Smooth muscle cell (in vitro differentiated cells): ENCODE data around the gene POLR1G. TPM values are rescaled to one million over a fixed set of nuclear protein-coding genes. Genes with fewer than 3 reads are reported as not detected.
"Not testable (repeated sequence)": the region's sequence is repeated elsewhere in the genome, so short reads cannot be mapped to it uniquely, and the experiment has no call there.

Source experiments
- DNase-seq: peaks from one replicate; lab custom pipeline; 2025; ENCODE audit not compliant: unreplicated experiment; lab: John Stamatoyannopoulos, UW
- H2AFZ ChIP-seq: fragments of 200-600 bp; sonication (generic); 2 replicates; pipeline ENCODE4 v1.6.0; 2016; ENCODE audit warnings: antibody characterized with exemption, low read depth, mild to moderate bottlenecking
- H3F3A ChIP-seq: fragments of 200-600 bp; sonication (generic); 2 replicates; pipeline ENCODE4 v1.6.0; 2017; ENCODE audit warnings: antibody characterized with exemption, low read depth
- H3K27ac ChIP-seq: fragments of 200-600 bp; sonication (generic); 2 replicates; pipeline ENCODE4 v1.5.1; 2016; ENCODE audit warnings: low read depth, mild to moderate bottlenecking
- H3K27me3 ChIP-seq: fragments of 200-600 bp; sonication (generic); 2 replicates; pipeline ENCODE4 v1.6.1; 2016; ENCODE audit warnings: low read depth, mild to moderate bottlenecking
- H3K36me3 ChIP-seq: fragments of 200-600 bp; sonication (generic); 2 replicates; pipeline ENCODE4 v1.5.1; 2016; ENCODE audit warnings: low read depth
- H3K4me1 ChIP-seq: fragments of 200-600 bp; sonication (generic); 2 replicates; pipeline ENCODE4 v1.5.1; 2016; ENCODE audit warnings: low read depth
- H3K4me2 ChIP-seq: fragments of 200-600 bp; sonication (generic); 2 replicates; pipeline ENCODE4 v1.6.0; 2016; ENCODE audit warnings: mild to moderate bottlenecking
- H3K4me3 ChIP-seq: fragments of 200-600 bp; sonication (generic); 2 replicates; pipeline ENCODE4 v1.5.1; 2016; ENCODE audit warnings: mild to moderate bottlenecking
- H3K79me2 ChIP-seq: fragments of 200-600 bp; sonication (generic); 2 replicates; pipeline ENCODE4 v1.6.0; 2016; ENCODE audit warnings: low read depth, mild to moderate bottlenecking
- H3K9ac ChIP-seq: fragments of 200-600 bp; sonication (generic); 2 replicates; pipeline ENCODE4 v1.6.0; 2016; ENCODE audit warnings: low read depth
- H3K9me3 ChIP-seq: fragments of 200-600 bp; sonication (generic); replicated peaks from 2 replicates; pipeline ENCODE4 v1.5.1; 2016; ENCODE audit warnings: low read depth
- H4K20me1 ChIP-seq: fragments of 200-600 bp; sonication (generic); 2 replicates; pipeline ENCODE4 v1.6.0; 2016; ENCODE audit warnings: low read depth
- WGBS: methylation state at CpG from one replicate; pipeline ENCODE4 v1.1.7; 2016; ENCODE audit warnings: low lambda C conversion rate; 5-methylcytosine and 5-hydroxymethylcytosine counted together
- polyA plus RNA-seq: library from polyadenylated mRNA; unstranded; fragments of >200 nt; fragmentation: Nextera tagmentation; extraction: Ambion mirVana; gene quantifications from 2 replicates; pipeline ENCODE4 v1.2.1, GENCODE V29; 2016
- total RNA-seq: library from RNA; depleted of rRNA; stranded (reverse); fragments of >200 nt; gene quantifications from 2 replicates; pipeline ENCODE4 v1.2.3, GENCODE V29; 2014
- TF ChIP-seq, protein P1 (sequence below): fragments of 200-600 bp; sonication (generic); IDR thresholded peaks from 2 replicates; pipeline ENCODE4 v1.5.1; 2017; ENCODE audit warnings: borderline replicate concordance, mild to moderate bottlenecking, antibody characterized with exemption; ENCODE audit not compliant: insufficient read depth, poor library complexity, severe bottlenecking

POLR1G gene
- total and polyA plus RNA-seq, 2 experiments from 2014 or later: 1.6 to 2.7 TPM

DNA sequence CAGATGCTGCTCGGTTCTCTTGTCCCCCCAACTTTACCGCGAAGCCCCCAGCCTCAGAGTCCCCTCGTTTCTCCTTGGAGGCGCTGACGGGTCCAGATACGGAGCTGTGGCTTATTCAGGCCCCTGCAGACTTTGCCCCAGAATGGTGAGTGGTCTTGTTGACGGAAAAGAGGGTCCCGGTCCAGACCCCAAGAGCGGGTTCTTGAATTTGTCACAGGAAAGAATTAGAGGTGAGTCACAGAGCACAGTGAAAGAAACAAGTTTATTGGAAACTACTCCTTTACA is 589 bp downstream of the POLR1G start:
- H3F3A ChIP-seq: peaks cover 4% of the 10 kb centered on the region
- H3K4me3 ChIP-seq: peak overlapping the region; percentile 63
- H4K20me1 ChIP-seq: peaks cover 21% of the 10 kb centered on the region
- H3K79me2 ChIP-seq: no peaks in the 10 kb centered on the region
- H3K4me1 ChIP-seq: peaks cover 16% of the 10 kb centered on the region
- TF ChIP-seq, protein P1, sequence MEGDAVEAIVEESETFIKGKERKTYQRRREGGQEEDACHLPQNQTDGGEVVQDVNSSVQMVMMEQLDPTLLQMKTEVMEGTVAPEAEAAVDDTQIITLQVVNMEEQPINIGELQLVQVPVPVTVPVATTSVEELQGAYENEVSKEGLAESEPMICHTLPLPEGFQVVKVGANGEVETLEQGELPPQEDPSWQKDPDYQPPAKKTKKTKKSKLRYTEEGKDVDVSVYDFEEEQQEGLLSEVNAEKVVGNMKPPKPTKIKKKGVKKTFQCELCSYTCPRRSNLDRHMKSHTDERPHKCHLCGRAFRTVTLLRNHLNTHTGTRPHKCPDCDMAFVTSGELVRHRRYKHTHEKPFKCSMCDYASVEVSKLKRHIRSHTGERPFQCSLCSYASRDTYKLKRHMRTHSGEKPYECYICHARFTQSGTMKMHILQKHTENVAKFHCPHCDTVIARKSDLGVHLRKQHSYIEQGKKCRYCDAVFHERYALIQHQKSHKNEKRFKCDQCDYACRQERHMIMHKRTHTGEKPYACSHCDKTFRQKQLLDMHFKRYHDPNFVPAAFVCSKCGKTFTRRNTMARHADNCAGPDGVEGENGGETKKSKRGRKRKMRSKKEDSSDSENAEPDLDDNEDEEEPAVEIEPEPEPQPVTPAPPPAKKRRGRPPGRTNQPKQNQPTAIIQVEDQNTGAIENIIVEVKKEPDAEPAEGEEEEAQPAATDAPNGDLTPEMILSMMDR: no peak
- H3K9ac ChIP-seq: peak overlapping the region; percentile 98
- H3K27ac ChIP-seq: no peak overlapping the region
- no peaks in the 10 kb centered on the region for H3K27me3 ChIP-seq
- H3K4me2 ChIP-seq: peak overlapping the region; percentile 90
- no peaks in the 10 kb centered on the region for H3K9me3 ChIP-seq
- WGBS: under 1% methylated on average over 10 of the region's 10 CpGs
- H2AFZ ChIP-seq: no peak overlapping the region
- DNase-seq: no peak
- H3K36me3 ChIP-seq: no peaks in the 10 kb centered on the region

- 85% methylated on average over 5 of the region's 5 CpGs for WGBS
- not testable (repeated sequence) for H3F3A ChIP-seq, H2AFZ ChIP-seq, H3K9me3 ChIP-seq, H3K9ac ChIP-seq, DNase-seq, H3K27me3 ChIP-seq, H3K79me2 ChIP-seq, H3K36me3 ChIP-seq, H3K27ac ChIP-seq
- Histone ChIP-seq H3K4me1 (peaks cover 16% of the 10 kb centered on the region), H3K4me3 (peak overlapping the region; percentile 63), H4K20me1 (peaks cover 15% of the 10 kb centered on the region), H3K4me2 (peak overlapping the region; percentile 90)
These were observed 1.1 kb downstream of the POLR1G start for GRCh38 chr19:45407585-45407984.

GRCh38 chr19:45408121-45408520 is 1.7 kb downstream of the POLR1G start:
- Histone ChIP-seq H3K9me3 (no peaks in the 10 kb centered on the region), H3K4me2 (no peak overlapping the region), H3K27ac (no peak overlapping the region), H3K27me3 (no peaks in the 10 kb centered on the region), H3K79me2 (no peaks in the 10 kb centered on the region), H3F3A (peaks cover 4% of the 10 kb centered on the region), H3K9ac (no peak overlapping the region), H3K4me1 (peaks cover 14% of the 10 kb centered on the region), H2AFZ (no peak overlapping the region), H3K36me3 (no peaks in the 10 kb centered on the region), H4K20me1 (peaks cover 10% of the 10 kb centered on the region), H3K4me3 (no peak overlapping the region)
- DNase-seq: no peak
- 98% methylated on average over 8 of the region's 8 CpGs for WGBS
- TF ChIP-seq, protein P1: no peak

- H4K20me1 ChIP-seq: peaks cover 1% of the 10 kb centered on the region
- H3K27ac ChIP-seq: no peak overlapping the region
- H2AFZ ChIP-seq: no peak overlapping the region
- H3K27me3 ChIP-seq: no peaks in the 10 kb centered on the region
- H3K9me3 ChIP-seq: no peaks in the 10 kb centered on the region
- H3K9ac ChIP-seq: no peak overlapping the region
- peaks cover 6% of the 10 kb centered on the region for H3K4me1 ChIP-seq
- H3K36me3 ChIP-seq: no peaks in the 10 kb centered on the region
- H3K79me2 ChIP-seq: no peaks in the 10 kb centered on the region
- H3F3A ChIP-seq: no peaks in the 10 kb centered on the region
- TF ChIP-seq, protein P1: no peak
- no peak overlapping the region for H3K4me2 ChIP-seq
- 94% methylated on average over 15 of the region's 15 CpGs for WGBS
- no peak for DNase-seq
- no peak overlapping the region for H3K4me3 ChIP-seq
These were observed 2.5 kb downstream of the POLR1G start for GRCh38 chr19:45408830-45409556.
